ENCODE measurements around the gene DNAH5.

Gene DNAH5

GRCh38 chr5:13943676-13944075 is 812 bp downstream of the DNAH5 start:
- DNase-seq (ENCODE audit: low spot score), result no peak

- DNase-seq (ENCODE audit: low spot score), result no peak
Measured at GRCh38 chr5:13941468-13941867, 3.0 kb downstream of the DNAH5 start.

GRCh38 chr5:13939638-13940037 is 4.8 kb downstream of the DNAH5 start:
- DNase-seq (ENCODE audit: low spot score), result no peak

- no peak for DNase-seq (ENCODE audit: low spot score)
Measured at GRCh38 chr5:13934921-13935320, 9.6 kb downstream of the DNAH5 start.

- DNase-seq (ENCODE audit: low spot score), result no peak
Measured at GRCh38 chr5:13934125-13934524, 10.4 kb downstream of the DNAH5 start.

GRCh38 chr5:13932561-13932960 is 11.9 kb downstream of the DNAH5 start:
- DNase-seq (ENCODE audit: low spot score), result no peak

GRCh38 chr5:13932011-13932410 is 12.5 kb downstream of the DNAH5 start:
- DNase-seq (ENCODE audit: low spot score), result no peak

GRCh38 chr5:13930541-13931171 is 13.8 kb downstream of the DNAH5 start:
- DNase-seq (ENCODE audit: low spot score), result no peak

GRCh38 chr5:13926731-13927130 is 17.8 kb downstream of the DNAH5 start:
- no peak for DNase-seq (ENCODE audit: low spot score)

GRCh38 chr5:13921578-13921977 is 22.9 kb downstream of the DNAH5 start:
- no peak for DNase-seq (ENCODE audit: low spot score)

- DNase-seq (ENCODE audit: low spot score), result no peak
Measured at GRCh38 chr5:13919786-13920185, 24.7 kb downstream of the DNAH5 start.

GRCh38 chr5:13919087-13919486 is 25.4 kb downstream of the DNAH5 start:
- no peak for DNase-seq (ENCODE audit: low spot score)

GRCh38 chr5:13917061-13917460 is 27.4 kb downstream of the DNAH5 start:
- DNase-seq (ENCODE audit: low spot score), result no peak

GRCh38 chr5:13913962-13914361 is 30.5 kb downstream of the DNAH5 start:
- no peak for DNase-seq (ENCODE audit: low spot score)

GRCh38 chr5:13910637-13911288 is 33.7 kb downstream of the DNAH5 start:
- no peak for DNase-seq (ENCODE audit: low spot score)

- no peak for DNase-seq (ENCODE audit: low spot score)
Measured at GRCh38 chr5:13910201-13910600, 34.3 kb downstream of the DNAH5 start.

GRCh38 chr5:13909271-13909670 is 35.2 kb downstream of the DNAH5 start:
- no peak for DNase-seq (ENCODE audit: low spot score)

GRCh38 chr5:13898569-13898968 is 45.9 kb downstream of the DNAH5 start:
- DNase-seq (ENCODE audit: low spot score), result no peak

GRCh38 chr5:13878357-13878756 is 66.1 kb downstream of the DNAH5 start:
- DNase-seq (ENCODE audit: low spot score), result no peak

- peak; percentile 16 for DNase-seq (ENCODE audit: low spot score)
Measured at GRCh38 chr5:13866792-13867191, 77.7 kb downstream of the DNAH5 start.

- DNase-seq (ENCODE audit: low spot score), result no peak
Measured at GRCh38 chr5:13865312-13865711, 79.2 kb downstream of the DNAH5 start.

- DNase-seq (ENCODE audit: low spot score), result no peak
Measured at GRCh38 chr5:13860146-13860545, 84.3 kb downstream of the DNAH5 start.

GRCh38 chr5:13859270-13860065 is 85.0 kb downstream of the DNAH5 start:
- DNase-seq (ENCODE audit: low spot score), result no peak
